Upper lobe of left lung (tissue), 4 donors: Measurements from ENCODE around the gene IMP3.

Experiments used
- CTCF ChIP-seq, 6 experiments: fragments of 450-650 bp in 4 of 6; fragments of 200-600 bp in 2 of 6; sonication (generic) in 2 of 6; IDR thresholded peaks; one replicate each; pipeline ENCODE4 v1.5.1; 2016 to 2019; ENCODE audit warnings: antibody characterized with exemption in 6 of 6
- EP300 ChIP-seq, 4 donors: sonication (generic); formaldehyde crosslinking; IDR thresholded peaks; one replicate each; pipeline ENCODE4 v1.5.1; 2017; ENCODE audit warnings: antibody characterized with exemption in 4 of 4, control low read depth in 2 of 4
- POLR2A ChIP-seq, 4 donors: fragments of 450-650 bp; IDR thresholded peaks; one replicate each; pipeline ENCODE4 v1.5.1; 2016 to 2017; ENCODE audit warnings: antibody characterized with exemption in 4 of 4, mild to moderate bottlenecking in 2 of 4

GRCh38 chr15:75606026-75606425 is 34.0 kb downstream of the IMP3 start:
- no peak for TF ChIP-seq CTCF (IDR thresholded peaks at IDR 0.05)
- no peak for TF ChIP-seq EP300 (IDR thresholded peaks at IDR 0.05)
- no peak for TF ChIP-seq POLR2A (IDR thresholded peaks at IDR 0.05)
